ENCODE measurements around the gene RCOR1.

RCOR1 gene

DNA sequence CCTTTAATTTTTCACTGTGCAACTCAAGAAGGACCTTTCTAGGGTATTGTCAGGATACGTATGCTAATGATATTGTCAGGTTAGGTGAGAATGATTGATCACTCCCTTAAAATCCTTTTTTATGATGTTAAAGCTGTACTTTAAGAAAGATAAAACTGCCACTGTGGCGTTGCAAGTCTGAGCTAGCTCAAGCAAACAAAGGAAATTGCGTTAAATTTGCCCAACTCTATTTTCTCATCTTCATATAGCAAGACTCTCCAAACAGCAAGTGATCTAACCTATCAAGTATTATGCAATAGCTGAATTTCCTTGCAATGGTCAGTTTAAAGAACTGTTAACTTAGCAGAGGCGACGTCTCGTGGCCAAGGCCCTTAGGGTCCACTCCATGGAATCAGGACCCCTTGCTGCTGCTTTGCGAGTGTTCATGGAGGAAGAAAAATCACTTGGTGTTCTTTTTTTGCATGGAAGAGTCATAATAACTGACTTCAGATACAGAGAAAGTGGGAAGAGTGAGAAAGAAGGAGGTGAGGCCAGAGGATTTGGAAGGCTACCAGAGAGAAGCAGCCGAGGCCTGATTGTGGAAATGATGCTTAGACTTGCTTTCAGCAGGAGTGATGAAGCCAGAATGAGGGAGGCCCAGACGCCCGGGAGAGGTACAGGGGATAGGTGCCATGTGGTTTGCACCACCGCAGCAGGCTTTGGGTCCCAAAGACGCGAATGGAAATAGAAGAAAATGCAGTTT lies 187.3 kb downstream of the RCOR1 start:
- DNase-seq: no peak
